GM19240 (cell line): Measurements from ENCODE around the gene CAPG.

Experiments used
- DNase-seq: peaks from one replicate; pipeline ENCODE4 v3.0.0; 2011; ENCODE audit warnings: low spot score; ENCODE audit not compliant: insufficient read length

The CAPG gene

GRCh38 chr2:85439025-85439472, 28.9 kb upstream of the CAPG start:
- no peak for DNase-seq

GRCh38 chr2:85438201-85439024, 28.2 kb upstream of the CAPG start:
- DNase-seq = no peak

DNA sequence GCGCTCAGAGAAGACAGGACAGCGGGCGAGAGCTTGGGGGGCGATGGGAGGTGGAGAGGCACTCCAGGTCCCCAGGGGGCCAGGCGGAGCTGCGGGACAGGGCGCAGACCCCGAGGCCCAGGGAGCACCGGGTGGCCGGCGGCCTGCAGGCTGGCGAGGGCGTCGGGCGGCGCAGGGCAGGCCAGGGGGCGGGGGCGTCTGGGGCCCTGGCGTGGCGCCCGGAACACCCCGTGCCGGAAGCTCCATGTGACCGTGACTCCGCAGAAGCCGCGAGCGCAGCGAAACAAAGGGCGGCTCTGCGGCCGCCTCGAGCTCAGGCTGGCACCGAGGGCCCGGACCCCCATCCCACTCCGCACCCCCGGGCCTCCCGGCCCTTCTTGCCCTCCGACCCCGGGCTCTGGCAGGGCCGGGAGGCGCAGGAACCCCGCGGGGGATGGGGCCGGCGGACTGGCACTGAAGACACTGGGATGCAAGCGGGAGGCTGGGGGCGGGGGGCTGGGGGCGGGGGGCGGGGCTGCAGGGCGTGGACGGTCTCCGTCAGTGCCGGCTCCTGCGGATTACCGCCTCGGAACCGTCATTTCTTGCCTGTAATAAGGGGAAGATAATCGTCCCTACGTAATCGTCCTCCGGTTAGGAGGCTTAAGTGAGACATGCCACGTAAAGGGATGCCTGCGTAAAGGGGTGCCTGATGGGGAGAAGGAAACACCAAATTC, 27.5 kb upstream of the CAPG start:
- peak; percentile 69 for DNase-seq

DNA sequence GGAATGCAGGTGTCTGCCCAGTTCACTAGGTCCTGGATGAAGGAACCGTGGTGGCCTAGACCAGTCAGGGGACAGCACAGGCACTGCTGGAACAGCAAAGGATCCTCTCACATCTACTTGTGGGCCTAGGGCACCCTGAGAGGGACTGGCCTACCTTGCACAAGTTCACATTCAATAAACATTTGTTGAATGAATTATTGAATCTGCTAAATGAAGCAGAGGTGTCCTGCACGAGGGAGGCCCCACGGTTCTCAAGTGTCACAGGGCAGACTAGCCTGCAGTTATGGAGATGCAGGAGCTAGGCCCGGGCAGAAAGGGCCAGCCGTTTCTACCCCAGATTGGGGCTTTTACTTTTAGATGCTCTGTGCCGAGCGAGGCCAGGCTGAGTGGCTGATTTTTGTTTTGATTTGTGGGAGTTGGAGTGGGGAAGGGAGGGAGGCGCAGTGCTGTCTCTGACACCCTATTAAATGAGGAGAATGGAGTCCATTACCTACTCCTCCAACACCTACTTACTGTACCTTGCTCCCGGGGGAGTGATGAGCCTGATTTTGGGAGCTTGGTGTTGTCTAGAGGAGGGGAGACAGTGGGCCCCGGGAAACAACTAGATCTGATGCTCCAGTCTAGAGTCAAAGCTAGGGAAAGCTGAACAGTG, 26.8 kb upstream of the CAPG start:
- no peak for DNase-seq

GRCh38 chr2:85435981-85436835, 26.0 kb upstream of the CAPG start:
- DNase-seq = no peak

DNA sequence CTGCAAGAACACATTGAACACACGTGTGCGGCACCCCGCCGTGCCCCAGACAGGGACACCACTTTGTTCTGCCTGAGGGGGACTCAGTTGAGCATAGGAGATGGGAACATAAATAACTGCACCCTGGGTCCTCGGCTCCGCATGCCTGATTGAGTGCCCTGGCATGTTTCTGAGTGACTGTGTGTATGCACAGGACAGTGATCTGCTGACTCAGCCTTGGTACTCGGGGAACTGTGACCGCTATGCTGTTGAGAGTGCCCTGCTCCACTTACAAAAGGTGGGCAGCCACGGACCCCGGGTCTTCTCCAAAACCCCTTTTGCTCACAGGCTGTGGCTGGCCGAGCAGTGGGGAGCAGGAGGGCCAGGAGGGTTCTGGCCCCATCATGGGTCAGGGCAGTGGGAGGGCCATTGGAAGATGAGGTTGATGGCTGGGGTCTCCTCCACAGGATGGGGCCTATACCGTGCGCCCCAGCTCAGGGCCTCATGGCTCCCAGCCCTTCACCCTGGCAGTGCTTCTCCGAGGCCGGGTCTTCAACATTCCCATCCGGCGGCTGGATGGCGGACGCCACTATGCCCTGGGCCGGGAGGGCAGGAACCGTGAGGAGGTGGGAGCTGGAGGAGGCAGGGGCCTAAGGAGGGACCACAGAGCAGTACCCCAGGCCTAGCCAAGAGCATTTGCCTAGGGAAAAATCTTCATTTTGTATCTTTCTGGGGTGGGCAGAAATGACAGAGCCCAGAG, 25.2 kb upstream of the CAPG start:
- no peak for DNase-seq

DNA sequence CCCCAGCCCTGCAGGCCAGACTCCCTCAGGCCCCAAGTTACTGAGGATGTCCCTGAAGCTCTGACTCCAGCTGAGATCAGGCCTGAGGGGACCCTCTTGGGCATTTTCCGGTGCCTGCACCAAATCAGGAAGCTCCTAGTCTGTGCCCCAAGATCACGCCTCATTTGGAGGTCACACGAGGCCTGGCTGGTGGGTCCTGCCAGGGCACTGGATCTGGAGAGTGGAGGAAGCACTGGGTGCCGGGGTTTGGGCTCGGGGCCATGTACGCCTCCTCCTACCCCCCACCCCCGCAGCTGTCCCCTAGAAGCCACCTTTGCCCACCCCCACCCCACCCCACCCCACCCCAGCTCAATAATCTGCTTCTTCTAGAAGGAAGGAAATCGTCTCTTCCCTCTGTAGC, 24.5 kb upstream of the CAPG start:
- no peak for DNase-seq

GRCh38 chr2:85433511-85434089, 23.4 kb upstream of the CAPG start:
- DNase-seq = no peak

DNA sequence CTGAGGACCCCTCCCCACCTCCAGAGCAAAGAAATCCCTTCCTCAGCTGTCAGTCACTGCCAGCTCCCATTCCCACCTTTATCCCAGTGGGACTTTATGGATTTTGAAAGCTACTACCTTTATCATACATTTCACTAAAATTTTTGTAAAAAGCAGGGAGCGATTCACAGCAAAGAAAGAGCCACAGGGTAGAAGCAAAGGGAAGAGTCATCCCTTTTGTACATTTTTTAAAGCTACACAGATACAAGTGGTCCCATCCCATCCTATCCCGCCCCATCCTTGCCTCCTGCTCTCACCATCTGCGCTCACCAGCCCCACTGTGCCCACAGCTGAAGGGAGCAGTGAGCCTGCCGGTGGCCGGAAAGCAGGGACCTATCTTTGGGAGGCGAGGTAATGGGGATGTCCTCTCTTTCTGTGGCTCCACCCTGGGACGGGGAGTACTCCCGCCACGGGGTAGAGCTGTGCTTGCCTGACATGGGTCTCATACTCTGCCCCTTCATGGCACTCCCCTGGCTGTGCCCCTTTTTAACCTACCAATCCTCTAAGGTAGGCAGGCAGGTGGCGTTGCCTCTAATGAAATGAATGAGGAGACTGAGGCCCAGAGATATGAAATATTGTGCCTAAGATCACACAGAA, 21.5 kb upstream of the CAPG start:
- no peak for DNase-seq

- no peak for DNase-seq
Measured at GRCh38 chr2:85430752-85431569, 20.8 kb upstream of the CAPG start.

DNA sequence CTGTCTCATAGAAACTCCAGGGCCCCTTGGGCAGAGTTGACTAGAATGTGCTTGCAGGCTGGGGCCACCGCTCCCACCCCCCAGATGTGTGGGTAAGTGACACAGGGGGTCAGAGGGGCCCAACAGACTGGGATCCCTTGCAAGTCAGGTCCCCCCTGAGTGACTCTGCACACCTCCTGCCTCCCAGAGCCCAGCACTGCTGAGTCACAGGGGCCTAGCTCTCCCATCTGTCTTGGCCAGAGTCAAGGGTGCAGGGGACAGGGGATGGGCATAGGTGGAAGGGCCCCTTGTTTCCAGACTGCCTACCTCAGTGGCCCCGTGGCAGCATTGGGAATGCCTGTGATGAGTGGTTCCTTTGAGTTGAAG, 19.7 kb upstream of the CAPG start:
- no peak for DNase-seq

DNA sequence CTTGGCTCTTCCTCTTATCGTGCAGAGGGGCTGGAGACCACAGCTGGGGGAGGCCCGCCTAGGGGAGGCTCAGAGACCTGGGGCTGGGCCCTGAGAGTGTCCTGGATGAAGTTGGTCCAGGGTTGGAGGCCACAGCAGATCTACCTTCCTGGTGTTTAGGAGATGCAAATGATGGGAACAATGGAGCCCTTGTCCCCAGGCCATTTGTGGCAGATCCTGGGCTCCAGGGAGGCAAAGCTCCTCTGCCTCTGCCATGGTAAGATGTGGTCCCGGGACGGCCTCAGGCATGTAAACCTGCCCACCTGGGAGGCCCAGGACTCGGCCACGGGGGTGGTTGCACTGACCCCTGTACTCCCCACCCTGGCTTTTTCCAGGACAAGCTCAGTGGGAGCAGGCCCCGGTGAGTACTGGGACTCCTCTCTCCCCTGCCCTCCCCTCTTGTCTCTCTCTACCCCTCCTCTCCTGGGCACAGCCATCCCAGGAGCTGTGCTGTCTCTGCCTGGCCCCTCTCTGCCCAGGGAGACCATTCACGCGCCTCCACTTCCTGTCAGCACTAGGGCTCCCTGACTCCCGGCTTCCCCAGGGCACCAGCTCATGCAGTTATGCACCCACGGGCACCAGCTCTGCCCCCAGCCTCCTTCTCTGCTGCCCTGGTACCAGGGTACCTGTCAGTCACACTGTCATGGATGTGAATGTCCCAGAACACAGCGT, 19.2 kb upstream of the CAPG start:
- no peak for DNase-seq

DNA sequence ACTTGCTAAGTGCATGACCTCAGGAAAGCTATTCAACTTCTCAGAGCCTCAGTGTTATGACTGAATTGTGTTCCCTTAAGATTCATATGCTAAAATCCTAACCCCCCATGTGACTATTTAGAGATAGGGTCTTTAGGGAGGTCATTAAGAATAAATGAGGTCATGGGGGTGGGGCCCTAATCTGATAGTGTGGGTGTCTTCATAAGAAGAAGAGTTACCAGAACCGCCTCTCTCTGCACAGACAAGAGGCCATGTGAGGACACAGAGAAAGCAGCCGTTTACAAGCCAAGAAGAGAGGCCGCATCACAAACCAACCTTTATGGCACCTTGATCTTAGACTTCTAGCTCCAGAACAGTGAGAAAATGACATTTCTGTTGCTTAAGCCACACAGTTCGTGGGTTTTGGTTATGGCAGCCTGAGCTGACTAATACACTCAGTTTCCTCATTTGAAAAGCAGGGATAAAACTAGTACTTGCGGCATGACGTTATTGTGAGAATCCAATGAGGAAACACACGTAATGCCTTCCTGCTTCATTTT, 18.2 kb upstream of the CAPG start:
- DNase-seq = no peak

GRCh38 chr2:85427300-85427835, 17.2 kb upstream of the CAPG start:
- DNase-seq = no peak

- no peak for DNase-seq
Measured at GRCh38 chr2:85425588-85425987, 15.4 kb upstream of the CAPG start.

DNA sequence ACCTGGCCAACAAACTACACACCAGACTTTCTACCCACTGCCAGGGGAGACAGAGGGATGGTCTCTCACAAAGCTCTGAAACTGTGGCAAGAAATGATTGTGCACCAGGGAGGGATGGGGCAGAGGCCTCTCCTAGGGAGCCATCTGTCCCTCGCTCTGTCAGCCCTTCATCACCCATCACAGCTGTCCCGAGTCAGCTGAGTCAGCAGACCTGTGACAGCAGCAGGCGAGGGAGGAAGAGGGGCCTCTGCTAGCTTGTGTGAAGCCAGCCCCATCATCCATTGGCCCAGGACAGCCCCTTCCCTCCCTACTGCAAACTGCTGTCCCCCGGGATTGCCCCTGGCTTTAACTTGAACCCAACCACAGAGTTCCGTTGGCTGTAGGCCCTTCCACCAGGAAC, 13.4 kb upstream of the CAPG start:
- DNase-seq = no peak

DNA sequence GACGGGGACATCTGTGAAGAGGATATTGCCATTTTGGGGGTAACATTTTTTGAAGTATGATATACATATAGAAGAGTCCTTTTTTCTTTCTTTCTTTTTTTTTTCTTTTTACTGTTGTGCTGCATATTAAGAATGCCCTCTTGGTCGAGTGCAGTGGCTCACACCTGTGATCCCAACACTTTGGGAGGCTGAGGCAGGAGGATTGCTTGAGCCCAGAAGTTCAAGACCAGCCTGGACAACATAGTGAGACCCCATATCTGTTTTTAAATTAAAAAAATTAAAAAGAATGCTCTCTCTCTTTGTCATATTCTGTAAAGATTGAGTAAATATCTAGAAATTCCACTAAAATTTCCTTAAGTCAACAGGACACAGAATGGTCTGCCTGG, 11.9 kb upstream of the CAPG start:
- no peak for DNase-seq
